ENCODE results near the gene MRPS31. TPM values are rescaled to one million over a fixed set of nuclear protein-coding genes. Genes with fewer than 3 reads are reported as not detected.

Gene MRPS31
- polyA plus RNA-seq, 1 of the 3 experiments (the other 2 are of a cell fraction), result 13.3 TPM

DNA sequence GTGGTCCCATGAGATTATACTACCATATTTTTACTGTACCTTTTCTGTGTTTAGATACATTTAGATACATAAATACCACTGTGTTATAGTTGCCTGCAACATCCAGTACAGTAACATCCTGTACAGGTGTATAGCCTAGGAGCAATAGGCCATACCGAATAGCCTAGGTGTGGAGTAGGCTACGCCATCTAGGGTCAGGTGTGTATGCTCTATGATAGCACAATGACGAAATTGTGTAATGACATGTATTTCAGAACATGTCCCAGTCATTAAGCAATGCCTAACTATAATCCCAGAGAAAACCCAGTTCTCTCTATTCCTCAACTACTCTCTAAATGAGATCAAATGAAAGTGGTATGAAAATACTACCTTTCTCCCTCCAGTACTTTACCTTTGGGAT, 22.3 kb upstream of the MRPS31 start:
- Histone ChIP-seq H3F3A (replicated peaks; ENCODE audit: insufficient read depth) (peaks cover 3% of the 10 kb centered on the region), H3K36me3 (replicated peaks in 1 of 2; ENCODE audit: control insufficient read depth in 1 of 2, insufficient read depth in 2 of 2, low read length in 1 of 2) (peaks cover 8 to 22% of the 10 kb centered on the region in 2 experiments), H3K4me2 (no peak overlapping the region), H3K9ac (no peak overlapping the region), H3K4me3 (ENCODE audit: low read depth in 2 of 2, low read length in 1 of 2) (no peak overlapping the region), H3K27ac (ENCODE audit: low read depth in 2 of 2, low read length in 1 of 2) (no peak overlapping the region), H3K4me1 (ENCODE audit: control insufficient read depth in 1 of 2, insufficient read depth in 2 of 2, low read depth in 1 of 2, low read length in 1 of 2) (peaks cover 0 to 13% of the 10 kb centered on the region in 2 experiments; a peak in 1 of 4 replicates), H3K9me3 (no peaks in the 10 kb centered on the region), H3K79me2 (ENCODE audit: insufficient read depth) (peaks cover 31% of the 10 kb centered on the region), H3K9me2 (no peaks in the 10 kb centered on the region), H2AFZ (ENCODE audit: low read depth) (no peak overlapping the region), H3K27me3 (ENCODE audit: insufficient read depth) (no peaks in the 10 kb centered on the region), H4K20me1 (ENCODE audit: insufficient read depth) (no peaks in the 10 kb centered on the region)
- WGBS (ENCODE audit: low lambda C conversion rate), result 93% methylated on average over 3 of the region's 3 CpGs
- CTCF ChIA-PET, result interaction anchor here (1.0 kb wide), 1 partner anchor 200 kb away, joined by 3 read pairs; no protein-coding TSS in a partner anchor
- TF ChIP-seq POLR2AphosphoS5 (IDR thresholded peaks at IDR 0.05; ENCODE audit: low read depth, low read length) (no peak), RFX5 (IDR thresholded peaks at IDR 0.05; ENCODE audit: low read length) (no peak), EP300 (IDR thresholded peaks at IDR 0.05; ENCODE audit: borderline replicate concordance in 1 of 2, low read depth in 1 of 2, low read length in 1 of 2) (no peak), CHD2 (IDR thresholded peaks at IDR 0.05; ENCODE audit: low read length, partially characterized antibody) (no peak), NRF1 (IDR thresholded peaks at IDR 0.05; ENCODE audit: low read depth, low read length) (no peak), TAF1 (IDR thresholded peaks at IDR 0.05; ENCODE audit: borderline replicate concordance, low read depth, low read length) (no peak), RXRA (IDR thresholded peaks at IDR 0.05; ENCODE audit: borderline replicate concordance, low read depth) (no peak), TCF12 (IDR thresholded peaks at IDR 0.05) (no peak), FOXM1 (IDR thresholded peaks at IDR 0.05; ENCODE audit: low read depth) (no peak), ELF1 (IDR thresholded peaks at IDR 0.05) (no peak), TEAD4 (IDR thresholded peaks at IDR 0.05; ENCODE audit: borderline replicate concordance, insufficient read depth) (no peak)
- TF ChIP-seq, protein P1, sequence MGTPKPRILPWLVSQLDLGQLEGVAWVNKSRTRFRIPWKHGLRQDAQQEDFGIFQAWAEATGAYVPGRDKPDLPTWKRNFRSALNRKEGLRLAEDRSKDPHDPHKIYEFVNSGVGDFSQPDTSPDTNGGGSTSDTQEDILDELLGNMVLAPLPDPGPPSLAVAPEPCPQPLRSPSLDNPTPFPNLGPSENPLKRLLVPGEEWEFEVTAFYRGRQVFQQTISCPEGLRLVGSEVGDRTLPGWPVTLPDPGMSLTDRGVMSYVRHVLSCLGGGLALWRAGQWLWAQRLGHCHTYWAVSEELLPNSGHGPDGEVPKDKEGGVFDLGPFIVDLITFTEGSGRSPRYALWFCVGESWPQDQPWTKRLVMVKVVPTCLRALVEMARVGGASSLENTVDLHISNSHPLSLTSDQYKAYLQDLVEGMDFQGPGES (IDR thresholded peaks at IDR 0.05; ENCODE audit: low read depth, low read length), result no peak
- TF ChIP-seq, protein P2, sequence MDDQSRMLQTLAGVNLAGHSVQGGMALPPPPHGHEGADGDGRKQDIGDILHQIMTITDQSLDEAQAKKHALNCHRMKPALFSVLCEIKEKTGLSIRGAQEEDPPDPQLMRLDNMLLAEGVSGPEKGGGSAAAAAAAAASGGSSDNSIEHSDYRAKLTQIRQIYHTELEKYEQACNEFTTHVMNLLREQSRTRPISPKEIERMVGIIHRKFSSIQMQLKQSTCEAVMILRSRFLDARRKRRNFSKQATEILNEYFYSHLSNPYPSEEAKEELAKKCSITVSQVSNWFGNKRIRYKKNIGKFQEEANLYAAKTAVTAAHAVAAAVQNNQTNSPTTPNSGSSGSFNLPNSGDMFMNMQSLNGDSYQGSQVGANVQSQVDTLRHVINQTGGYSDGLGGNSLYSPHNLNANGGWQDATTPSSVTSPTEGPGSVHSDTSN (IDR thresholded peaks at IDR 0.05), result no peak
- TF ChIP-seq, protein P3, sequence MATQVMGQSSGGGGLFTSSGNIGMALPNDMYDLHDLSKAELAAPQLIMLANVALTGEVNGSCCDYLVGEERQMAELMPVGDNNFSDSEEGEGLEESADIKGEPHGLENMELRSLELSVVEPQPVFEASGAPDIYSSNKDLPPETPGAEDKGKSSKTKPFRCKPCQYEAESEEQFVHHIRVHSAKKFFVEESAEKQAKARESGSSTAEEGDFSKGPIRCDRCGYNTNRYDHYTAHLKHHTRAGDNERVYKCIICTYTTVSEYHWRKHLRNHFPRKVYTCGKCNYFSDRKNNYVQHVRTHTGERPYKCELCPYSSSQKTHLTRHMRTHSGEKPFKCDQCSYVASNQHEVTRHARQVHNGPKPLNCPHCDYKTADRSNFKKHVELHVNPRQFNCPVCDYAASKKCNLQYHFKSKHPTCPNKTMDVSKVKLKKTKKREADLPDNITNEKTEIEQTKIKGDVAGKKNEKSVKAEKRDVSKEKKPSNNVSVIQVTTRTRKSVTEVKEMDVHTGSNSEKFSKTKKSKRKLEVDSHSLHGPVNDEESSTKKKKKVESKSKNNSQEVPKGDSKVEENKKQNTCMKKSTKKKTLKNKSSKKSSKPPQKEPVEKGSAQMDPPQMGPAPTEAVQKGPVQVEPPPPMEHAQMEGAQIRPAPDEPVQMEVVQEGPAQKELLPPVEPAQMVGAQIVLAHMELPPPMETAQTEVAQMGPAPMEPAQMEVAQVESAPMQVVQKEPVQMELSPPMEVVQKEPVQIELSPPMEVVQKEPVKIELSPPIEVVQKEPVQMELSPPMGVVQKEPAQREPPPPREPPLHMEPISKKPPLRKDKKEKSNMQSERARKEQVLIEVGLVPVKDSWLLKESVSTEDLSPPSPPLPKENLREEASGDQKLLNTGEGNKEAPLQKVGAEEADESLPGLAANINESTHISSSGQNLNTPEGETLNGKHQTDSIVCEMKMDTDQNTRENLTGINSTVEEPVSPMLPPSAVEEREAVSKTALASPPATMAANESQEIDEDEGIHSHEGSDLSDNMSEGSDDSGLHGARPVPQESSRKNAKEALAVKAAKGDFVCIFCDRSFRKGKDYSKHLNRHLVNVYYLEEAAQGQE (IDR thresholded peaks at IDR 0.05; ENCODE audit: low read depth, low read length), result no peak
- POLR2A ChIA-PET, result no interaction called here
- DNase-seq, result no peak
